Lower leg skin (tissue), 4 donors: ENCODE data around the gene CXCL9. TPM values are rescaled to one million over a fixed set of nuclear protein-coding genes. Genes with fewer than 3 reads are reported as not detected.

Source experiments
- DNase-seq, 2 donors: peaks; one replicate each; pipeline ENCODE4 v3.0.0-alpha.2; 2019; ENCODE audit warnings: low spot score in 2 of 2
- H3K4me3 ChIP-seq: fragments of 200-600 bp; sonication (generic); 2 replicates; pipeline ENCODE4 v1.5.1; 2017; ENCODE audit warnings: mild to moderate bottlenecking, low read depth; ENCODE audit not compliant: poor library complexity, severe bottlenecking
- CTCF ChIP-seq, 3 donors: fragments of 450-650 bp; IDR thresholded peaks; one replicate each; pipeline ENCODE4 v1.5.1; 2016; ENCODE audit warnings: antibody characterized with exemption in 3 of 3, mild to moderate bottlenecking in 3 of 3, moderate library complexity in 2 of 3
- POLR2A ChIP-seq, 2 donors: fragments of 450-650 bp; IDR thresholded peaks; one replicate each; pipeline ENCODE4 v1.6.1; 2016 to 2017; ENCODE audit warnings: antibody characterized with exemption in 2 of 2, mild to moderate bottlenecking in 1 of 2, moderate library complexity in 1 of 2
- WGBS, 2 donors: methylation state at CpG; one replicate each; pipeline ENCODE4 v1.1.5; 2018; 5-methylcytosine and 5-hydroxymethylcytosine counted together
- intact Hi-C: fragments of 100-400 bp; cut with DNase I; formaldehyde crosslinking; loops from one replicate; pipeline ENCODE4 v1.15.0; 2023; ENCODE audit warnings: low total_unique reads
- total RNA-seq, 4 donors: library from RNA; depleted of rRNA; stranded (reverse); fragments of >200 nt; gene quantifications; one replicate each; pipeline ENCODE4 v1.1.0, GENCODE V29; 2016

Gene CXCL9
- total RNA-seq, 4 donors from 2014 or later: 0.10 to 1.3 (median 0.63) TPM; not detected in 1

GRCh38 chr4:76023389-76023788 is 16.1 kb upstream of the CXCL9 start, which contains the start of gene CXCL10:
Gene CXCL10, minus strand, starts transcription at chr4:76023497. Its CDS starts 66 bp downstream, at chr4:76023431.
- TF ChIP-seq CTCF (IDR thresholded peaks at IDR 0.05): no peak
- no peak for TF ChIP-seq POLR2A (IDR thresholded peaks at IDR 0.05)
- no peak for DNase-seq
- no peak within 1 kb of the TSS for H3K4me3 ChIP-seq
- WGBS, 2 donors: 10 to 17% methylated on average over 3 of the region's 3 CpGs
- intact Hi-C loops: no loop called here

- 72 to 87% methylated on average over 2 of the region's 2 CpGs for WGBS, 2 donors
- TF ChIP-seq CTCF (IDR thresholded peaks at IDR 0.05) (no peak), POLR2A (IDR thresholded peaks at IDR 0.05) (no peak)
- intact Hi-C loops: no loop called here
- DNase-seq: no peak
- no peak overlapping the region for H3K4me3 ChIP-seq
These were observed 15.4 kb upstream of the CXCL9 start for GRCh38 chr4:76022677-76023076.

DNA sequence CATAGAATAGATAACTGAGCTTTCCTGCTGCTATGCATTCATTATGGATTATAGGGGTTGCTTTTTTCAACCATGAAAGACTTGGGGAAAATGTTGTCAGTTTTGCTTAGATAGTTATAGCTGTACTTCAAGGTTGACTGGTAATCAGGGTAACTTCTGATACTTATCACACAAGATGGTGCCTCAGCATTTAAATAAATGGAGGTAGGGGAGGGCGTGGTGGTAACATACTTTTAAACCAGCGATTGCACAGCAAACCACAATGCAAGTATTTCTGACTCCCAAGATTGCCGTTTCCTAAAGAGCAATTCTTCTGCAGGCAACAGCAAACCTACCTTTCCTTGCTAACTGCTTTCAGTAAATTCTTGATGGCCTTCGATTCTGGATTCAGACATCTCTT is 14.7 kb upstream of the CXCL9 start:
- intact Hi-C loops: no loop called here
- no peak for DNase-seq
- no peak overlapping the region for H3K4me3 ChIP-seq
- TF ChIP-seq POLR2A (IDR thresholded peaks at IDR 0.05) (no peak), CTCF (IDR thresholded peaks at IDR 0.05) (no peak)
- 71 to 88% methylated on average over 4 of the region's 4 CpGs for WGBS, 2 donors

DNA sequence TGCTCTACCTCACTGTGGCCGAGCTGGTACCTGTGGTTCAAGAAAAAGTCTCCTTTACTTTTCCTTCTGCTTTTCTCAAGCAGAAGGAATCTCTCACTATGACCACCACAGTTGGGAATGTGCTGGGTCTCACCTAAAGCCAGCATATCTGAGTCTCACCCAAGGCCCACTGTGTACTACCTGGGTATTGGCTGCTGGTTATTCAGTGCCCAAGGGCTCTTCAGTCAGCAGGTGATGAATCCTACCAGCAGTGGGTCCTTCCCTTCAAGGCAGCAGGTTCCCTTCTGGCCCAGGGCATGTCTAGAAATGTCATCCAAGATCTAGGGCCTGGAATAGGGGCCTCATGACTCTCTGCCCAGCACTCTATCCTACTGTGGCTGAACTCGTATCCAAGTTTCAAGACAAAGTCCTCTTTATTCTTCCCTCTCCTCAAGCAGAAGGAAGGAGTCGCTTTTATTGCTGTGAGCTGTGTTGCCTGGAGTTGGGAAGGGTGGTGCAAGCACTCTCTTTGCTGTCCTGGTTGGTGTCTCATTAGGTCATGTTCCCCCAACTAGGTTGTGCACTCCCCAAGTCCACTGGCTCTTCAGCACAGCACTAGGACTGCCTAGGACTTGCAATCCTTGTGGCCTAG is 9.9 kb upstream of the CXCL9 start:
- no peak overlapping the region for H3K4me3 ChIP-seq
- intact Hi-C loops: no loop called here
- no peak for DNase-seq
- 84 to 89% methylated on average over 3 of the region's 3 CpGs for WGBS, 2 donors
- no peak for TF ChIP-seq CTCF (IDR thresholded peaks at IDR 0.05)
- TF ChIP-seq POLR2A (IDR thresholded peaks at IDR 0.05): no peak

DNA sequence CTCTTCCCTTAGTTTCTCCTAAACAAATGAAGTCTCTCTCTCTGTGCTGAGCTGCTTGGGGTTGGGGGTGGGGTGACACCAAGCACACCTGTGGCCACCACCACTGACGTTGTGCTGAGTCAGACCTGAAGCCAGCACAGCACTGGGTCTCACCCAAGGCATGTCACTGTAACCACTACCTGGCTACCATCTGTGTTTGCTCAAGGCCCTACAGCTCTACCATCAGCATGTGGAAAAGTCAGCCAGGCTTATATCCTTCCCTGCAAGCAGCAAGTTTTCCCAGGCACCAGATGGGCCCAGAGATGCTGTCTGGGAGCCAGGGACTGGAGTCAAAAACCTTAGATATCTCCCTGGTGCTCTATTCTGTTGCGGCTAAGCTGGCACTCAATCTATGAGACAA is 9.1 kb upstream of the CXCL9 start:
- no peak for DNase-seq
- 78 to 87% methylated on average over 2 of the region's 2 CpGs for whole genome bisulfite sequencing, 2 donors
- H3K4me3 ChIP-seq: no peak overlapping the region
- intact Hi-C loops: no loop called here
- TF ChIP-seq POLR2A (IDR thresholded peaks at IDR 0.05): no peak
- TF ChIP-seq CTCF (IDR thresholded peaks at IDR 0.05): no peak

DNA sequence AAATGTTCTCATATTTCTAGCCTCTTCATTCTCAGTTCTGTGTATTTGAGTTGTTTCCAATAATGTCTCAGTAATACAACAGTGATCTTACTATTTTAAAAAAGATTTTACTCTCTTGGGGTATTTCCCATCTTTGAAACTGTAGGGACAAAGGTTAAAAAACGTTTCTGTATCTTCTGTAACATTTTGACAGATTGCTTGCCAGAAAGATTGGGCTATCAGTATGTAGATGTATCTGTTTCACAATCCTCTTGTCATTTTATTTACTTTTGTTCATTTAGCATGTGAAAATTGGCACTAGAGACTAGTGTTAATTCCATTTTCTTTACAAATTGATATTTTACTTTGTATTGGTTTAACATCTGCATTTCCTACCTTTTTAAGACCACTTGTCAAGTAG is 6.2 kb upstream of the CXCL9 start:
- intact Hi-C loops: no loop called here
- WGBS, 2 donors: 27 to 31% methylated on average over 1 of the region's 1 CpG
- DNase-seq: no peak
- TF ChIP-seq CTCF (IDR thresholded peaks at IDR 0.05) (no peak), POLR2A (IDR thresholded peaks at IDR 0.05) (no peak)
- H3K4me3 ChIP-seq: no peak overlapping the region
